HAP-1 (cell line): ENCODE results near the gene MTHFS.
A peak's percentile ranks its signal among the peaks of the same experiment; 100 is the strongest.
"Not testable (repeated sequence)": the region's sequence is repeated elsewhere in the genome, so short reads cannot be mapped to it uniquely, and the experiment has no call there.

Source experiments
- DNase-seq, 2 experiments: peaks; one replicate each; pipeline ENCODE4 v3.0.0-alpha.2; 2016 to 2020; ENCODE audit warnings: low spot score in 2 of 2
- H3K27me3 ChIP-seq: fragments of 250-450 bp; sonication (Bioruptor Pico); 2 replicates; pipeline ENCODE4 v1.5.1; 2020; ENCODE audit warnings: low read depth, mild to moderate bottlenecking, moderate library complexity
- H3K36me3 ChIP-seq: fragments of 250-450 bp; sonication (Bioruptor Pico); replicated peaks from 2 replicates; pipeline ENCODE4 v1.5.1; 2020; ENCODE audit warnings: mild to moderate bottlenecking
- H3K4me1 ChIP-seq: fragments of 250-450 bp; sonication (Bioruptor Pico); 2 replicates; pipeline ENCODE4 v1.5.1; 2020; ENCODE audit warnings: mild to moderate bottlenecking
- H3K4me3 ChIP-seq: fragments of 250-450 bp; sonication (Bioruptor Pico); 2 replicates; pipeline ENCODE4 v1.5.1; 2020; ENCODE audit warnings: mild to moderate bottlenecking, moderate library complexity
- H3K9me3 ChIP-seq: fragments of 250-450 bp; sonication (Bioruptor Pico); 2 replicates; pipeline ENCODE4 v1.5.1; 2020; ENCODE audit warnings: mild to moderate bottlenecking, moderate library complexity
- in situ Hi-C: fragments of 300-500 bp; cut with MboI; formaldehyde crosslinking; loops from 3 replicates; pipeline ENCODE4 v1.14.3; 2020; ENCODE audit warnings: low sequenced_read_pairs, inconsistent platforms, mixed read lengths

MTHFS gene

GRCh38 chr15:79903144-79903543, 6.3 kb upstream of the MTHFS start:
- no peaks in the 10 kb centered on the region for H3K4me1 ChIP-seq
- in situ Hi-C loops, result no loop called here
- no peaks in the 10 kb centered on the region for H3K27me3 ChIP-seq
- no peak for DNase-seq
- no peaks in the 10 kb centered on the region for H3K9me3 ChIP-seq
- no peak overlapping the region for H3K4me3 ChIP-seq
- H3K36me3 ChIP-seq, result no peaks in the 10 kb centered on the region

DNA sequence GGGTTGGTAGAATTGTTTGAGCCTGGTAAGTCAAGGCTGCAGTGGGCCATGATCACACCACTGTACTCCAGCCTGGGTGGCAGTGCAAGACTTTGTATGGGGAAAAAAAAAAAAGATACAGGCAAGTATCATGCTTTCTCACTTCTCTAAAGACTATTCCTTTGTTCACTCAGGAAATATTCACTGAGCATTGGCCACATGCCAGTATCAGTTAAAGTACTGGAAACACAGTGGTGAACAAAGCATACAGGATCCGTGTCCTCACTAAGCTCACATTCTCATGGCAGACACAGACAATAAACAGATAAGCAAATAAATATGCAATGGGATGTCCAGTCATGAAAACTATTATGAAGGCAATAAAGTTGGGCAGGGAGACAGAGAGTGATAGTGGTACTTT, 5.1 kb upstream of the MTHFS start:
- in situ Hi-C loops, result no loop called here
- DNase-seq, result no peak
- H3K4me1 ChIP-seq, result peaks cover 6% of the 10 kb centered on the region

GRCh38 chr15:79900818-79901378, 4.1 kb upstream of the MTHFS start:
- DNase-seq, H3K27me3 ChIP-seq, H3K9me3 ChIP-seq, H3K4me1 ChIP-seq, H3K36me3 ChIP-seq, in situ Hi-C loops, H3K4me3 ChIP-seq: not testable (repeated sequence)

More for the DNA sequence above, 5.1 kb upstream of the MTHFS start:
- Histone ChIP-seq H3K4me3 (no peak overlapping the region), H3K27me3 (no peaks in the 10 kb centered on the region), H3K36me3 (no peaks in the 10 kb centered on the region), H3K9me3 (no peaks in the 10 kb centered on the region)

GRCh38 chr15:79900087-79900486, 3.3 kb upstream of the MTHFS start:
- in situ Hi-C loops, result no loop called here
- H3K36me3 ChIP-seq, result no peaks in the 10 kb centered on the region
- H3K4me1 ChIP-seq, result peaks cover 17% of the 10 kb centered on the region
- no peaks in the 10 kb centered on the region for H3K27me3 ChIP-seq
- no peaks in the 10 kb centered on the region for H3K9me3 ChIP-seq
- DNase-seq, result no peak
- H3K4me3 ChIP-seq, result no peak overlapping the region

GRCh38 chr15:79898786-79899185, 2.0 kb upstream of the MTHFS start:
- H3K36me3 ChIP-seq, H3K4me3 ChIP-seq, H3K27me3 ChIP-seq, H3K9me3 ChIP-seq, in situ Hi-C loops, DNase-seq: not testable (repeated sequence)
- H3K4me1 ChIP-seq, result peaks cover 19% of the 10 kb centered on the region

GRCh38 chr15:79898369-79898768, 1.6 kb upstream of the MTHFS start:
- no peak for DNase-seq
- in situ Hi-C loops, result no loop called here
- Histone ChIP-seq H3K9me3 (no peaks in the 10 kb centered on the region), H3K36me3 (0 out of 2 replicates have a peak, but pooled peaks cover 4% of the 10 kb centered on the region), H3K4me3 (no peak overlapping the region), H3K4me1 (peaks cover 19% of the 10 kb centered on the region), H3K27me3 (no peaks in the 10 kb centered on the region)

GRCh38 chr15:79897701-79898113, 893 bp upstream of the MTHFS start:
- DNase-seq, result no peak
- no peaks in the 10 kb centered on the region for H3K27me3 ChIP-seq
- 0 out of 2 replicates have a peak, but pooled peaks cover 4% of the 10 kb centered on the region for H3K36me3 ChIP-seq
- H3K9me3 ChIP-seq, result no peaks in the 10 kb centered on the region
- H3K4me1 ChIP-seq, result peaks cover 19% of the 10 kb centered on the region
- H3K4me3 ChIP-seq, result peak overlapping the region; percentile 76
- in situ Hi-C loops, result no loop called here

DNA sequence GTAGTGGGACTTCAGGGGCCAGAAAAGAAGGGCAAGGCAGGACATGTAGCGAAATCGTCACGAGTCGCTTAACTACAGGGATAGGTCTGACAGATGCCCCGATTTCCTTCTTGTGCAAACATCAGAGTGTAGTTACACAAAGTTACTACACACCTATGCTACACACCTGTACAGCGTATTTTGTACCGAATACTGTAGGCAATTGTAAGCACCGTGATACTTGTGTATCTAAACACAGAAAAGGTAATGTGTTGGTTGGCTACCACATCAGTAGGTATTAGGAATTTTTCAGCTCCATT, 515 bp upstream of the MTHFS start:
- Histone ChIP-seq H3K4me1 (peaks cover 19% of the 10 kb centered on the region), H3K4me3 (peak overlapping the region; percentile 76), H3K36me3 (0 out of 2 replicates have a peak, but pooled peaks cover 4% of the 10 kb centered on the region), H3K27me3 (no peaks in the 10 kb centered on the region), H3K9me3 (no peaks in the 10 kb centered on the region)
- DNase-seq, result peak in 1 of 2 experiments; percentile 27
- in situ Hi-C loops, result no loop called here

- Histone ChIP-seq H3K4me3 (peak overlapping the region; percentile 76), H3K36me3 (0 out of 2 replicates have a peak, but pooled peaks cover 4% of the 10 kb centered on the region), H3K9me3 (no peaks in the 10 kb centered on the region), H3K4me1 (peaks cover 19% of the 10 kb centered on the region), H3K27me3 (no peaks in the 10 kb centered on the region)
- in situ Hi-C loops, result no loop called here
- peak in 1 of 2 experiments; percentile 28 for DNase-seq
Measured at GRCh38 chr15:79896131-79896633, 632 bp downstream of the MTHFS start.

DNA sequence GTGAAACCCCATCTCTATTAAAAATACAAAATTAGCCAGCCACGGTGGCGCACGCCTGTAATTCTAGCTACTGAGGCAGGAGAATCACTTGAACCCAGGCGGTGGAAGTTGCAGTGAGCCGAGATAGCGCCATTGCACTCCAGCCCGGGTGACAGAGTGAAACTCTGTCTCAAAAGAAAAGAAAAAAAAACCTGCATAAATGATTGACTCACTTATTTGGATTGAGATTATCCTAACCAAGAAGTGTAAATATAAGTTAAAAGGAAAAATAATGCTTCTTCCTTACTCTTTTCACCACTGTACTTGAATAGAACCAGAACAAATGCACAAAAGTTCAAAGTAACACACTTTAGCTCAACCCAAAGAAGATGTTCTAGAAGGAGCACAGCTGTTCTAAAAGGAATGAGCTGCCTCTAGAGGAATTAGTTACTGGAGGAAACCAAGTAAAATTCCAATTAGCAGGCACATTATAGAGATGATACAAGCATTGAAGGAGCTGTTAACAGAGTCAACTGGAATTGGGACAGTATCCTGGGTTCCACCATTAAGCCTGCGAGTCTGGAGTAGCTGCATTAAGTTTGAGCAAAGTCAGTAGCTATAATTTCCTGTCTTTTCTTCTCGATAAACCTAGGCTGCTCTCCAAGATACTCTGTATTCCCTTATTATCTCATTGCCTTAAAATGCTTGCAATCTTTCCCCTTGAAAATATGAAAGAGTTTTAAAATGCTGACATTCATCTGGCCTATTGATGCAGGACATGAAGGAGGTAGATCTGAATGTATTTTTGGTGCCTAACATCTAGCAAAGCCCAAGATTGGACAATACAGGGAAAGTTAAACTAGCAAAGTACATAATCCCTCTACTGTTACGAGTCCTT, 9.5 kb downstream of the MTHFS start:
- H3K4me1 ChIP-seq, result peaks cover 3% of the 10 kb centered on the region; the same call in 1 of the 2 replicates
- no peaks in the 10 kb centered on the region for H3K9me3 ChIP-seq
- in situ Hi-C loops, result no loop called here
- DNase-seq, result no peak
- H3K4me3 ChIP-seq, result no peak overlapping the region
- no peaks in the 10 kb centered on the region for H3K27me3 ChIP-seq
- H3K36me3 ChIP-seq, result peaks cover 38% of the 10 kb centered on the region

DNA sequence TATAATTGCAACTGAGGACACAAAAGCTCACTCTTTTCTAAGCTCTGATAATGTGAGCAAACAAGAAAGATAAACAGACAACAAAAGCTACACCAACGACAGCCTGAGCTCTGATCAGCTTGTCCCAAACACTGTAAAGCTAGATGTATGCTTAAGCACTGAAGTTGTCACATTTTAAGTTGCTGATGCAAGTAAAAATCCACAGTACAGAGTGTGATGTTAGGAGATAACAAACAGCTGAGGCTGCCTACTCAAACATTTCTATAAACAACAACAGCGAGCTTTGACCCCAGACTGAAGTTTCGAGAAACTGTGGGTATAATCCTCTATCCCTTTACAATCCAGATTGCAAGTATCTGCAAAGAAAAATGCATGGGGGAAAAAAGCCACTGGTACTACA, 10.7 kb downstream of the MTHFS start:
- in situ Hi-C loops, result no loop called here
- H3K27me3 ChIP-seq, result no peaks in the 10 kb centered on the region
- peaks cover 48% of the 10 kb centered on the region for H3K36me3 ChIP-seq
- DNase-seq, result no peak
- H3K4me1 ChIP-seq, result peaks cover 12% of the 10 kb centered on the region
- no peaks in the 10 kb centered on the region for H3K9me3 ChIP-seq
- H3K4me3 ChIP-seq, result no peak overlapping the region

DNA sequence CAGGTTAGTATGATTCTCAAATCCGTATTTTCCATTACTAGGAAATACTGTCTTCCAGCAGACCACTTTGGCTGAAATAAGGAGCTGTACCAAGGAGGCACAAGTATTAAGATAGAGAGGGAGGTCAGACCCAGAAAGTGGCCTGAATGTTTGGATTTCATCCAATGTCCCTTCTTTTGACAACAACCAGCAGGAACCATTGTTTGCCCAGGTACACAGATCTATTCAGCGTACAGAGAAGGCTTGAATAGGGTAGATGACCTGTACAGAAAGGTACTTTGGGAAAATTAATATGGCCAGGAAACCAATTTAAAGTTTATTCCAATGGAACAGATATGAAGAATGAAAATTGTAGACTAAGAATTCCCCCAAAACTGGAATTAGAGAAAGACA, 12.6 kb downstream of the MTHFS start:
- no peak for DNase-seq
- H3K27me3 ChIP-seq, result no peaks in the 10 kb centered on the region
- peaks cover 10% of the 10 kb centered on the region for H3K4me1 ChIP-seq
- peaks cover 55% of the 10 kb centered on the region for H3K36me3 ChIP-seq
- in situ Hi-C loops, result no loop called here
- H3K9me3 ChIP-seq, result no peaks in the 10 kb centered on the region
- H3K4me3 ChIP-seq, result no peak overlapping the region

- H3K36me3 ChIP-seq, result peaks cover 50% of the 10 kb centered on the region
- no peaks in the 10 kb centered on the region for H3K27me3 ChIP-seq
- H3K4me1 ChIP-seq, result peaks cover 10% of the 10 kb centered on the region
- no peak overlapping the region for H3K4me3 ChIP-seq
- H3K9me3 ChIP-seq, result no peaks in the 10 kb centered on the region; the same call in 1 of the 2 replicates
- in situ Hi-C loops, result no loop called here
- no peak for DNase-seq
Measured at GRCh38 chr15:79883579-79884203, 13.1 kb downstream of the MTHFS start.

DNA sequence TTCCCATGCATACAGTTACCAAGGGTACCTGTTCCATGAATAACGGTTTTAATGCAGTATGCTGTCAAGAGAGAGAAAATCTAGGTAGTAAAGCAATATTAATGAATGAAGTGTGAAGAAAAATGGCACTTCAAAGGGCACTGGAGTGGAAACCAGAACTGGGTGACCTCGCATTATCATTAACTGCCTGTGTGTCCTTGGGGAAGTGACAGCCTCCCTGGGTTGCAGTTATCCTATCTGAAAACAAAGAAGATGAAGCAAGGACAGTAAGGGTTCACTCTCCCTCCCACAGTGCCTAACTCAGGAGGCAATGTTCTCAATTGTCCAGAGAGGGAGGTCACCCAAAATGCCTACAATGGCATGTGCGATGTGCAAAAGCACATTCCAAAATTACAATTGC, 15.1 kb downstream of the MTHFS start:
- no peaks in the 10 kb centered on the region for H3K27me3 ChIP-seq
- no peak overlapping the region for H3K4me3 ChIP-seq
- peaks cover 17% of the 10 kb centered on the region for H3K9me3 ChIP-seq
- peaks cover 47% of the 10 kb centered on the region for H3K36me3 ChIP-seq
- H3K4me1 ChIP-seq, result peaks cover 10% of the 10 kb centered on the region
- in situ Hi-C loops, result no loop called here
- DNase-seq, result no peak
